Subcutaneous adipose tissue (tissue), 4 donors: ENCODE measurements around the gene MAPKAP1. TPM values are rescaled to one million over a fixed set of nuclear protein-coding genes. Genes with fewer than 3 reads are reported as not detected.

Experiments used
- total RNA-seq, 4 donors: library from RNA; depleted of rRNA; stranded (reverse); fragments of >200 nt; gene quantifications; one replicate each; pipeline ENCODE4 v1.1.0, GENCODE V29; 2016
- TF ChIP-seq, protein P1 (sequence below): fragments of 450-650 bp; IDR thresholded peaks from one replicate; pipeline ENCODE4 v1.5.1; 2016; ENCODE audit warnings: low read depth, mild to moderate bottlenecking, control low read depth, antibody characterized with exemption, moderate library complexity

The MAPKAP1 gene
- total RNA-seq, 4 donors from 2014 or later, result 64.4 to 146 (median 83.9) TPM

DNA sequence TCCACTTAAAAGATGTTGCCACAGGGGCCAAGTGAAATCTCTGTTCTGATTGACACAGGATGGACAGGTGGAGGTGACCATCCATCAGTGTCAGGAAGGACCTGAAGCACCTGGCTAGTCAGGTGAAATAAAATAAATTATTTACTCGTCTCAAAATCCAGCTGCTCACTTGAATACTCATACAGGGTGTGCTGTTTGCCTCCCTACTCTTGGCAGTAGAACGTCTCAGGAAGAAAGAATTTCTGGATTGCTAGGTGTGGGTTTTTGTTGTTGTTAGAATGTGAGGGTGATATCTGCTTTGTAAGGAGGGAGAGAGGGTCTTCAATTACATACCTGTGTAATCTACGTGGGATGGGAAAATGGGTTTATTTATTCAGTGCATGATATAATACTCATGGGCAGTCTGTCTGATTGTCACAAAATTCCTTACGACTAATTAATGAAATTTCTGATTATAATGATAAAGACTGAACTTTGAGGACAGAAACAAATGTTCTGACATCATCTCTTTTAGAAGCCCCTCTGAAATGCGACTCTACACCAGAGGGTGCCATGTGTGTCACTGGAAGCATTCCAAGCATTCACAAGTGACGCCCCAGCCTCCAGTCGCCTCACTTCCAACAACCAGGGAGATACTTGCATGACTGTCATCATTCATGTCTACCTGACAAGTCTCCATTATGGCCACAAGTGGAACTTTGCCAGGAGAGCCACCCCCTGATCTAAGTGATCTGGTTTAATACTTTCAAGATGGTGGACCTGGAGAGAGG lies 227.0 kb downstream of the MAPKAP1 start:
- TF ChIP-seq, protein P1, sequence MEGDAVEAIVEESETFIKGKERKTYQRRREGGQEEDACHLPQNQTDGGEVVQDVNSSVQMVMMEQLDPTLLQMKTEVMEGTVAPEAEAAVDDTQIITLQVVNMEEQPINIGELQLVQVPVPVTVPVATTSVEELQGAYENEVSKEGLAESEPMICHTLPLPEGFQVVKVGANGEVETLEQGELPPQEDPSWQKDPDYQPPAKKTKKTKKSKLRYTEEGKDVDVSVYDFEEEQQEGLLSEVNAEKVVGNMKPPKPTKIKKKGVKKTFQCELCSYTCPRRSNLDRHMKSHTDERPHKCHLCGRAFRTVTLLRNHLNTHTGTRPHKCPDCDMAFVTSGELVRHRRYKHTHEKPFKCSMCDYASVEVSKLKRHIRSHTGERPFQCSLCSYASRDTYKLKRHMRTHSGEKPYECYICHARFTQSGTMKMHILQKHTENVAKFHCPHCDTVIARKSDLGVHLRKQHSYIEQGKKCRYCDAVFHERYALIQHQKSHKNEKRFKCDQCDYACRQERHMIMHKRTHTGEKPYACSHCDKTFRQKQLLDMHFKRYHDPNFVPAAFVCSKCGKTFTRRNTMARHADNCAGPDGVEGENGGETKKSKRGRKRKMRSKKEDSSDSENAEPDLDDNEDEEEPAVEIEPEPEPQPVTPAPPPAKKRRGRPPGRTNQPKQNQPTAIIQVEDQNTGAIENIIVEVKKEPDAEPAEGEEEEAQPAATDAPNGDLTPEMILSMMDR, result no peak

DNA sequence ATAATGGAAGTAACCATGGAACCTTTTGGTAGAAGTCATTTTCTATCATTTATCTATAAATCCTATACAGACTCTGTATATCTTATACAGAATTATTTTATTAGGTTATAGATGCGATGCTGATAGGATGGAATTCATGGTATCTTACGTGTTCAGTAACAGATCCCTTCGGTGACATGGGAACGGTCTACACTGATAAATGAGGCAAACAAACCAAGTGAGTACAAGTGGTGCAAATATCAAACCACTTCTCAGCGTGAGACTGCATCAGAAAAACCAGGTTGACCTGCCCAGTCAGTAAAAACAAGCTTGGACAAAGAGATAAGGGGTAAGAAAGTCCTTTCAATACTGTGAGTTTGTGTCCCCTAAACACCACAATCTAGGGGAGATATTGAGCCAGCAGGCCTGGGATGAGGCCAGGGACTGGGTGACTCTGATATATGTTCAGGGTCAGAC lies 229.9 kb downstream of the MAPKAP1 start:
- TF ChIP-seq, protein P1, result no peak

DNA sequence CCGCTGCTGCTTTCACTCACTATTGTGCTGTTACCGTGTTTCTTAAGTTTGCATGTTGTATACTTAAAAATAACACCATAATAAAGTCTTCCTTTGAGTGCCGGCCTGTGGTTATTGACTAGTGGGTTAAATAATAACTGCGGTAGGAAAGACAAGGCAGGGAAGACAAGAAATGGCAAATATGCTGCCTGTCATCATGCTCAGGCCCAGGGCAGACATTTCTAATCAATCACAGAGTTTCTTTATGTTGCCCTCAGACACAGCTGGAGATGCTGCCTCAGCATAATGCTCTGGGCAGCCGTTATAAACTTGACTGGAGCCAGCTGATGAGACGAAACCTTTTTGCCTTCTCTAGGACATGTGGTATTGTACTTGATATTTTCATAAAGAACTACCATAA lies 230.4 kb downstream of the MAPKAP1 start:
- TF ChIP-seq, protein P1, result no peak

DNA sequence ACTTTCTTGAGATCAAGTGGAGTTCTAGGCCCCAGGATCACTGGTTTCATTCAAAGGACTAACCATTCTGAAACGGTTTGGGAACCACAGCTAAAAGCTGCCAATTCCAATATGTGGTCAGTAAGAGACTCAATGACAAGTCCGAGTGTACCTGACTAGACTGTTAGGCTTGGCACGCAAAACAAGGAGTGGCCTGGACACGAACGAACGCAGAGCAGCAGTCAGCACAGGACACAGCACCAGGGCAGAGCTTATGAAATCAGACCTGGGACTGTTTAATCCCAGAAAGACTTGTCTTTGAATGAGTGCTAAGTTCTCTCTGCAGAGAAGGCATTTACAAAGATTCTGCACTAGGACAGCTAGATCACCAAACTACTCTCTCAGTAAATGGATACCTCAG lies 231.6 kb downstream of the MAPKAP1 start:
- TF ChIP-seq, protein P1, result no peak

DNA sequence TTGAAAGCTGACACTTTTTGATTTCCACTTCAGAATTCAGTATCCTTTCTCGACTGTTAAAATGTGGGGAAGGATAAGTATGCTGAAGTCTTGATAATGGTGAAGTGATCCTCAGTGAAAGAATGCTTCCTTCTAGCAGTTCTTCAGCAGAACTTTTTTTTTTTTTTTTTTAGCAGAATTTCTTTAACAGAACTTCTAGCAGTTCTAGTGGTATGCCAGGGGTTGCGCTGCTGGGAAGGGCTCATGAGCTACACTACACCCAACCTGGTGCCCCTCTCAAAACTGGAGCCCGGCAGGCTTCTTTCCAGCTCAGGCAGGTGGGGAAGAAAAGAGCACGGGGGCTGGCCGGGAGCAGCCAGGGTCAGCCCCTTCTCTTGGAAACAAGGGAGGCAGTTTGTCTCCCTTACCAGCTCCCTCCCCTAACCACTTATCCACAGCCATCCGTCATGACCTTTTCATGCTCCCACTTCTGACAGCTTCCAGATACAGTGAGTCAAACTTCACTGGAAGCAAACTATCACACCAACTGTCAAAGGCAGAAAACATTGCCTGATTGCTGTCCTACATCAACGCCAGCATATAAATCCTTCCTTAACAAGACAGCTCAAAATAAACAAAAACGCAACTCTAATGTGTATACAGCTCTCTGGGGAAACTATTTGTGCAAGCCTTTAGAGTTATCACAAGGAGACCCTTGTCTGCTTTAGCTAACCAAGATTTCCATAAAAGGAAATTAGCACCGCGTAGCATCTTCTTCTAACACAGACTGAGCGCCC lies 233.9 kb downstream of the MAPKAP1 start:
- TF ChIP-seq, protein P1, result no peak

DNA sequence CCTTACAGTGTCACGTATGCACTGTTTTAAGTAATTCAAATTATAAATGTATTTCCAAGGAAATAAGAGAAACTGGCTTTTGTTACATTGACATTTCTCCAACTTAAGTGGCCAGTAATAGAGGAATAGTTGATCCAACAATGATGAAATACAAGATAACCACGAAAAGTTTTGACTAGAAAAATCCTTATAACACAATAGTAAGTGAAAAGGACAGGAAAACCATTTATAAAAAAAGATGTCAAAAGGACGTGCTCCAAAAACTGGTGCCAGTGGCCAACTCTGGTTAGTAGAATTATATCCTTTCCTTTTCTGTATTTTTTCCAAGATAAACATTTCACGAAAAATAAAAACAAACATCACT lies 234.5 kb downstream of the MAPKAP1 start:
- TF ChIP-seq, protein P1, result no peak
